ENCODE data around the gene TSPO2. TPM values are rescaled to one million over a fixed set of nuclear protein-coding genes. Genes with fewer than 3 reads are reported as not detected.

Gene TSPO2
- total and polyA plus RNA-seq, 2 of the 13 experiments (the other 11 are each of a cell fraction or from before 2014, with no cell fraction given) = 0.55 TPM; not detected in 1

DNA sequence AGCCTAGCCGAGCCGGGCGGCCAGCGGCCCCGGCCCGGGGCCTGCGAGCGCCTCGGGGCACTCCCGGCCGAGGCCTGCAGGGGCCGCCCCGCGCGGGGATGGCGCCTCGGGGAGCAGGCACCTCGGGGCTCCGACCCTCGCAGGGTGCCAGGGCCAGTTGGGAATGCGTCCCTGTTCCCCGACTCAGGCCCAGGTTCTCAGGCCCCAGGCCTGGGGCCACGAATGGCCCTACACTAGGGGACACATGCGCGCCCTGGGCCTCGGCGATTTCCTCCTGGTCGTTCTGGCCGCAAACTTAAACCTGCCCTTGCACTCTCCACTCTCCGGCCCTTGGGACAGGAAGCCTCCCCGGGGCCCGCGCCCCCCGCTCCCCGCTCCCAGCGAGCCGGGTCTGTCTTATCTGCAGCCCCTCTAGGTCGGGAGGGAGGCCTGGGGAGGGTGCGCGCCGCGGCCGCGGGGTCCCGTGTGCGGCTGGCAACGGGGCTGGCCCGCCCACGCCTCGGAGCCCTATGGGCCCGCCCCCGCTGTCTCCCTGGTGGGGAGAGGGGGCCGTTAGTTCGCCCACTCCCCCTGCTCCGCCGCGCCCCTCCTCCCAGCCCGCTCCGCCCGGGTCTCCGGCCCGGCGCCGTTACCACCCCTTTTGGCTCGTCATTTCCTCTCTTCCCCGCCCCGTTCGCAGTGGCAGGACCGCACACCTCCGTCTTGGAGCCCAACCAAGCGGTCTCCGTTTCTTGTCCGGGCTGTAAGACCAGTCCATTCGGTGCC is 31.1 kb downstream of the TSPO2 start (continued):
- TF ChIP-seq ZBTB4 (CRISPR knock-in tag; IDR thresholded peaks at IDR 0.05; ENCODE audit: borderline replicate concordance) (no peak), KAT7 (CRISPR knock-in tag; IDR thresholded peaks at IDR 0.05; ENCODE audit: borderline replicate concordance) (no peak), MXD4 (CRISPR knock-in tag; IDR thresholded peaks at IDR 0.05) (peak; percentile 32; the same call in 1 of the 2 replicates), MTA1 (CRISPR knock-in tag; IDR thresholded peaks at IDR 0.05; ENCODE audit: borderline replicate concordance) (peak; percentile 51; the same call in 1 of the 2 replicates), RNF2 (conservative IDR thresholded peaks at IDR 0.05; ENCODE audit: low read depth) (peak; percentile 69), ZNF687 (CRISPR knock-in tag; IDR thresholded peaks at IDR 0.05) (peak; percentile 54), FOXK1 (CRISPR knock-in tag; IDR thresholded peaks at IDR 0.05; ENCODE audit: borderline replicate concordance, low read depth) (no peak), EP300 (IDR thresholded peaks at IDR 0.05; ENCODE audit: low read depth in 2 of 2, low read length in 2 of 2) (peak in 1 of 2 experiments; percentile 4; a peak in 1 of 4 replicates), EP300 (CRISPR knock-in tag; IDR thresholded peaks at IDR 0.05; ENCODE audit: borderline replicate concordance) (no peak), SIN3B (IDR thresholded peaks at IDR 0.05; ENCODE audit: low read length) (no peak), SP4 (CRISPR knock-in tag; IDR thresholded peaks at IDR 0.05) (no peak), HDAC1 (CRISPR knock-in tag; IDR thresholded peaks at IDR 0.05) (peak; percentile 80), WIZ (CRISPR knock-in tag; IDR thresholded peaks at IDR 0.05) (no peak), ZNF484 (CRISPR knock-in tag; IDR thresholded peaks at IDR 0.05; ENCODE audit: borderline replicate concordance, low read depth) (no peak), ZNF589 (CRISPR knock-in tag; conservative IDR thresholded peaks at IDR 0.05) (no peak), JARID2 (CRISPR knock-in tag; IDR thresholded peaks at IDR 0.05; ENCODE audit: insufficient replicate concordance) (no peak), ZNF557 (CRISPR knock-in tag; IDR thresholded peaks at IDR 0.05) (0 out of 2 replicates have a peak, but pooled peaks have one; percentile 22), RFX1 (IDR thresholded peaks at IDR 0.05) (no peak), NPAS2 (CRISPR knock-in tag; IDR thresholded peaks at IDR 0.05; ENCODE audit: borderline replicate concordance) (no peak; the same call in 1 of the 2 replicates), FOXM1 (CRISPR knock-in tag; IDR thresholded peaks at IDR 0.05) (peak; percentile 75; the same call in 1 of the 2 replicates)
- TF ChIP-seq, protein P1, sequence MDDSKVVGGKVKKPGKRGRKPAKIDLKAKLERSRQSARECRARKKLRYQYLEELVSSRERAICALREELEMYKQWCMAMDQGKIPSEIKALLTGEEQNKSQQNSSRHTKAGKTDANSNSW (CRISPR knock-in tag; IDR thresholded peaks at IDR 0.05; ENCODE audit: borderline replicate concordance) = no peak
- TF ChIP-seq, protein P2, sequence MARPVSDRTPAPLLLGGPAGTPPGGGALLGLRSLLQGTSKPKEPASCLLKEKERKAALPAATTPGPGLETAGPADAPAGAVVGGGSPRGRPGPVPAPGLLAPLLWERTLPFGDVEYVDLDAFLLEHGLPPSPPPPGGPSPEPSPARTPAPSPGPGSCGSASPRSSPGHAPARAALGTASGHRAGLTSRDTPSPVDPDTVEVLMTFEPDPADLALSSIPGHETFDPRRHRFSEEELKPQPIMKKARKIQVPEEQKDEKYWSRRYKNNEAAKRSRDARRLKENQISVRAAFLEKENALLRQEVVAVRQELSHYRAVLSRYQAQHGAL (CRISPR knock-in tag; IDR thresholded peaks at IDR 0.05; ENCODE audit: not compliant biosample characterization) = peak; percentile 68

All from HepG2 (cell line).